ENCODE measurements around the gene TMEM168.

TMEM168 gene

DNA sequence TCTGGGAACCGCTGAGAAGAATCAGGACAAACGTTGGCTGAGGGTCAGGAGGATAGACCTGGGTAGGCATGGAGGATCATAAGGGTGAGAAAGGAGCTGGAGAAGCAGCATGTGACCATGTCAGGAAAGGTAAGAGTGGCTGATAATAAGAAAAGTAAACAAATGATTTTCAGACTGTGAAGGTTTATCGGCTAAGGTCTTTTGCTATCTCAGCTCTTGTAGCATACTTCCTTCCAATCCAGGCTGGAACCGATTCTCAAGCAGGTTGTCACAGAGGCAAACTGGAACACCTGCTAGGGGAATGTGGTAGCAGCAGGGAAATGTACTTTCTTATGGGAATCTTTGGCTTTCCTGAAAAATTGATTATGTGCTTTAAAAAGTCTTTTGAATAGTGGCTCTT lies 74.7 kb downstream of the TMEM168 start:
- no peak for DNase-seq (ENCODE audit: low read depth)

DNA sequence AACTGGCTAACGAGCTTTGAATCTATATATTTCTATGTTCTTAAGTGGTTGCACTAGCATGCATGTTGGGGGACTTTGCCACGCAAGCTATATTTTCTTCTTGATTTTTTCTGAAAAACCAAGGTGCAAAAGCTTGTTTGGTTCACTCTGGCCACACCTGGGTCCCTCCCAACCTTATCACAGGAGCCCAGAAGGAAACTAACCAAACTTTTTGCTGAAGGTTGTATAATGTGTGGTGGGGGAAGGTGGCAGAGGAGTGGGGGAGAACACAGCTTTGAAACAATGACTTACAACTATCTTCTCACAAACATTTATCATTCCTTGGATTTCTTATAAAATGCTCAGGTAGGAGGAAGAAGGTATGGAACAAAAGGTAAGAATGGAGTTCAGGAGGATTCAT lies 75.3 kb downstream of the TMEM168 start:
- no peak for DNase-seq (ENCODE audit: low read depth)

Data from EH (cell line).